NCI-H510A treated with DMSO at 0.1 percent for 48 hours (cell line): ENCODE results near the gene SLC30A7.
A peak's percentile ranks its signal among the peaks of the same experiment; 100 is the strongest.
"Not testable (repeated sequence)": the region's sequence is repeated elsewhere in the genome, so short reads cannot be mapped to it uniquely, and the experiment has no call there.

Experiments used
- DNase-seq: peaks from one replicate; lab custom pipeline; 2025; lab: John Stamatoyannopoulos, UW

The SLC30A7 gene

DNA sequence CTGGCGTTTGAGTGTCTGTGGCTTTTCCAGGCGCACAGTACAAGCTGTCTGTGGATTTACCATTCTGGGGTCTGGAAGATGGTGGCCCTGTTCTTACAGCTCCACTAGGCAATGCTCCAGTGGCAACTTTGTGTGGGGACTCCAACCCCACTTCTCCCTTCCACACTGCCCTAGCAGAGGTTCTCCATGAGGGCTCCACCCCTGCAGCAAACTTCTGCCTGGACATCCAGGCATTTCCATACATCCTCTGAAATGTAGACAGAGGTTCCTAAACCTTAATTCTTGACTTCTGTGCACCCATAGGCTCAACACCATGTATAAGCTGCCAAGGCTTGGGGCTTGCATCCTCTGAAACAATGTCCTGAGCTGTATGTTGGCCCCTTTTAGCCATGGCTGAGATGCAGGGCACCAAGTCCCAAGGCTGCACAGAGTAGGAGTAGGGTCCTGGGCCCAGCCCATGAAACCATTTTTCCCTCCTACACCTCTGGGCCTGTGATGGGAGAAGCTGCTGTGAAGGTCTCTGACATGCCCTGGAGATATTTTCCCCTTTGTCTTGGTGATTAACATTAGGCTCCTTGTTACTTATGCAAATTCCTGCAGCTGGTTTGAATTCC, 5.9 kb upstream of the SLC30A7 start:
- not testable (repeated sequence) for DNase-seq

- DNase-seq = no peak
These were observed 4.5 kb upstream of the SLC30A7 start for GRCh38 chr1:100891380-100891779.

DNA sequence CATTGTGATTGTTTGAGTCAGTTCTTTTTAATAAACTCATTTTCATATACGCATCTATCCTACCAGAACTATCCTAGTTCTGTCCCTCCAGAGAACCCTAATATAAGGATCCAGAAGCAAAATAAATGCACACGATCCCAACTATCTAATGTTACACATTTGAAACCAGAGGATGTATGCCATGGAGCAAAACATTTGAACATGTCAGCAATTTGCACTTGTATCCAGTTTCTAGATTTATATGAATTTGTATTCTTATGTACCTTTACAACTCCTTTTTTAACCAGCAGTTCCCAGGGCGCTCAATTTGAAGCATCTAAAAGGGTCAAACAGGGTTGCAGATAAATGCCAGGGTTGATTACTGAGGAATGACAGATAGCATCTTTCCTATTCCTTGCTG, 3.3 kb upstream of the SLC30A7 start:
- DNase-seq = no peak

- no peak for DNase-seq
These were observed 2.2 kb upstream of the SLC30A7 start for GRCh38 chr1:100893718-100894117.

DNA sequence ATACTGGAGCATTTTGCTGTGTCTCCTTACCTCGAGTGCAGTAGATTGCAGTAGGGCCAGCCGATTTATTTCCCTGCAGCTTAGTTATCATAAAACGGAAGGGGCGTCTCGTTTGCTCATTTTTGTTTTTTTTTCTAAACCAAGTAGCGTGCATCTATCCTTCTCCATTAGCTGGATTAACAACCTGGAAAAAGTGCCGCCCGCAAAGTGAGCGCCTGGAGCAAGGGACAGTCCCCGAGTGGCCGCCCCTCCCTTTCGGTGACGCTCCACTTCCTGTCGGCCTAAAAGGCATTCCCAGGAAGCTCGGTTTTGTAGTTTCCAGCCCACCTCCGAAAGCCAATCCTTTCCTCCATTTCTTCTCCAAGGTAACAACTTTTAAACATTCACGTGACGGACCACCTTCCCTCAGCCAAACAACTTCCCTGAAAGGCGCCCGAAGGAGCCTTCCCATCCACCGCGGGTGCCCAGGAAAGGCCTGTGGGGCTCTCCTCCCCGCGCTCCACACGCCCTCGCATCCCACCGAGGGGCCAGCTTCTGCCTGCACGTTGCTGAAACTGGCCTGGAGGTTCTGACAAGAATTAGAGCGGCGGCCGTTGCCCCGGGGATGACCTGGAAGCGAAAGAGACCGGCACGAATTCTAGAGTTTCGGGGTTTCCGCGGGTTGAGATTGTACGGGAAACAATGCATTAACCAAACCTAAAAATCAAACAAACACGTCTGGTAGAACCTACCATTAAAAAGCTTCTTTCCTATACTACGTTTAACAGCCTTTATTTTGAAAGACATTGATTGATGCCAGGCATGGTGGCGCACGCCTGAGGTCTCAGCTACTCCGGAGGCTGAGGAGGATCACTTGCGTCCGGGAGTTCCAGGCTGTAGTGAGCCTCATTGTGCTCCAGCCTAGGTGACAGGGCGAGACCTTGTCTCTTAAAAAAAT, 1.0 kb upstream of the SLC30A7 start, which contains the start of gene EXTL2:
TSS of gene EXTL2 (minus strand) at position 240 of the 937 bp plus-strand sequence. CDS start 6,085 bp downstream, outside the sequence.
- peak; percentile 90 for DNase-seq

DNA sequence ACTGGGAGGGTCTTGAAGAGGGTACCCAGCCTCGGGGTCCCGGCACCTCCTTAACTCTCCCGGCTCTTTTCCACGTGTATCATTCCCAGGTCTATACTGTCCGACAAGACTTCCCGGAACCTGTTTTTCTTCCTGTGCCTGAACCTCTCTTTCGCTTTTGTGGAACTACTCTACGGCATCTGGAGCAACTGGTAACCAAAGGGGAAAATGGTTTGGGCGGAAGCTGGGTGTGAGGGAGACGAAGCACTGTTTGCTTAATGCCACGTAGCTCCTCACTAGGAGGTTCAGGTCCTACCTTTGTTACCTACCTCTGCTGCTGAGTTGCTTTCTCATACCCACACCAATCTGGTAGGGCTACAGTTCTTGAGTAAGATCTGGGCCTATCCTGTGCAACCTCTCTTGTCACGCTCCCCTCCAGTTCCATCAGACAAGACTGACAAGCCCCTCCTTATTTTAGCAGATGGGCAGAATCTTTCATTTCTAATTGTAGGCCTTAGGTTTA, 642 bp downstream of the SLC30A7 start:
- peak; percentile 43 for DNase-seq

GRCh38 chr1:100902365-100902764, 6.5 kb downstream of the SLC30A7 start:
- no peak for DNase-seq

DNA sequence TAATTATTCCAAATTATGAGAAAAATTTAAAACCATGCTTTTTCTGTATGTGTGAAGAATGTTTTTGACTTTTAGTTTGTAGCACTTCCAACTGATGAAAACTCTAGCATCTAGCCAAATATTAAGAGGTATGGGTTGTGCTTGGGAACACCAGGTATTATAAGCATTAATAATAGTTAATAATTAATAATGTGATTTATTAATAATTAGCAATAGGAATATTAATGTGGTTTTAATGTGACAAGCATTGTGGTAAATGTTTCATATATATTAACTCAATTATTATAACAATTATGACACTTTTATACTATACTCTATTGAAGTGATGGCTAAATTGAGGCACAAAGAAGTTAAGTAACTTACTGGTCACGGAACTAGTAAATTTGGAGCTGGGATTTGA, 7.9 kb downstream of the SLC30A7 start:
- no peak for DNase-seq

- no peak for DNase-seq
These were observed 8.6 kb downstream of the SLC30A7 start for GRCh38 chr1:100904528-100904927.

DNA sequence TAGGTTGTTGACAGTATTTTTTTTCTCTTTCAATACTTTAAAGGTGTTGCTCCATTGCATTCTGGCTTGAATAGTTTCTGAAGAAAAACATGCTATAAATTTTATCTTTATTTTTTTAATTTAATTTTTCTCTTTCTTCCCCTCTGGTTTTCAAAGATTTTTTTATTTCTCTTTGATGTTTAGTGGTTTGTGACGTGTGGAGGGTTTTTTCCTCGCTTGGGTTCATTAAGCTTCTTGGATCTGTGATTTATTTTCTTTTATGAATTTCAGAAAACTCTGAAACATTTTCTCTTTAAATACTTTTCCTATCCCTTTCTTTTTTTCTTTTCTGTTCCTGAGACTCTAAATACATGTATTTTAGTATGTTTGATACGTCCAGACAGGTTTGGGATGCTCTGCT, 9.3 kb downstream of the SLC30A7 start:
- no peak for DNase-seq

- no peak for DNase-seq
These were observed 12.0 kb downstream of the SLC30A7 start for GRCh38 chr1:100907887-100908286.

DNA sequence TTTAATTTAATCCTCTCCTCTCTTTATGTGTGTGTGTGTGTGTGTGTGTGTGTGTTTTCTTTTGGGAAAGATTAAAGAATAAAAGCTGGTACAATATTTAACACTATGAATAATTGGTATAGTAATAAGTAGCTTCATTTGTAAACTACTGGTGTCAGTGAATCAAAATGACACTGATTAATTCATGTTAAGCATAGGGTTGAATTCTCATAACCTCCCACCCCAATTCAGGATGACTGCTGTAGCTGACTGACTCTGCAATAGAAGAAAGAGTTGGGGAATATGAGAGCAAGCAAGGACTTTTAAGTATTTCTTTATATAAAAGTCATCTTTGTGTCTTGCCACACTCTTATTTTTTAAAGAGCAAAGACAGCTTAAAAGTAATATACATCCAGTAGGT, 13.1 kb downstream of the SLC30A7 start:
- no peak for DNase-seq

DNA sequence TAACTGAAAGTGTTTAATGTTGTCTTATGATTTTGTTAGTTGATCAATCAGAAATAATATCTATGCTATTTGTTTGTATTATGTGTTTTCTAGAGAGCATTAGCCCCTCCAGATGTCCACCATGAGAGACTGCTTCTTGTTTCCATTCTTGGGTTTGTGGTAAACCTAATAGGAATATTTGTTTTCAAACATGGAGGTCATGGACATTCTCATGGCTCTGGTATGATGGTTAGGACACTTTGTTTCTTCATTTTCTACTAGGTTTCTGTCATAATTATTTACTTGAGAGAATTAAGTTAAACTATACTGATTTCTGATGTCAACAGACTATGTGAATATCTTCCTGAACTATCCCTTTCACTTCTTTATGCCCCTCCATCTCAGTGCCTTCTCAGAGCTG, 16.1 kb downstream of the SLC30A7 start:
- DNase-seq = no peak

DNA sequence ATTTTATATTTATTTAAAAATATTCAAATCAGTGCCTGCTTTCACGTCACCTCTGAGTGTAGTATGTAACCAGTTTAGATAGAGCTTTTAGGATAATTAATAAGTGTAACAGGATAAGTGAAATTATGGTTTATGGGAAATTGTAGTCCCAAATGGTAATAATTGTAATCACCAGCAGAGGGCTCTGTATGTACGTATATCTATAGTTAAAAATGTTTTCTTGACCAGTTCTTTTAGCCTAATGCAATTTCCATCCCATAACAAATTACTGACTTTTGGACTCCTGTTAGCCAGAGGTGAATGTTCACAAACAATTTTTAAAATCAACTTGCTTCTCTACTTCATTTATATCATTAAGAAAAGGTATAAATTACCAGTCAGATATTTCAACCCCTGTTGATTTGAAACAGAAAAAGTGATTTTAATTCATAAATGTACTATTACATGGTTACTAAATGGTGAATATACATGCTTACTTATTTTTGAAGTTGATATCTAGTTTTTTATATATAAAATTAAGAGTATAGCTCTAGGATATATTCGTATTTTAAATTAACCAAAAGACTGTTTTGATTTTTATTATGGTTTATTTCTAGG, 25.3 kb downstream of the SLC30A7 start:
- DNase-seq = peak; percentile 71

DNA sequence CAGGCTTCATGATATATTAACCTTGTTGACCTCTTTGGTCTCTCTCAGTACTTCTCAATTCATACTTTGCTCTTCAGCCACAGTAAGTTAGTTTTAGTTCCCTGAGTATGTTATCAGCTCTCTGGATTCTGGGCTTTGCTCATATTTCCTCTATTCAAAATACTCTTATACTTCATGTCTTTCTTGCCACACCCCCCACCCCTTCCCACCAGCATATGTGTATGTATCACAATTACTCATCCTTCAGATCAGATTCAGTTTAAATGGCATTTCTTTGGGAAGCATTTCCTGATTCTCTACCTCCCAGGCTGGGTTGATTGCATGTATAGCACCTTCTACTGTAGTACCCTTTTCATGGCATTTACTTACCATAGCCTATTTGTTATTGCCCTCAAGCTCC, 28.3 kb downstream of the SLC30A7 start:
- no peak for DNase-seq

DNA sequence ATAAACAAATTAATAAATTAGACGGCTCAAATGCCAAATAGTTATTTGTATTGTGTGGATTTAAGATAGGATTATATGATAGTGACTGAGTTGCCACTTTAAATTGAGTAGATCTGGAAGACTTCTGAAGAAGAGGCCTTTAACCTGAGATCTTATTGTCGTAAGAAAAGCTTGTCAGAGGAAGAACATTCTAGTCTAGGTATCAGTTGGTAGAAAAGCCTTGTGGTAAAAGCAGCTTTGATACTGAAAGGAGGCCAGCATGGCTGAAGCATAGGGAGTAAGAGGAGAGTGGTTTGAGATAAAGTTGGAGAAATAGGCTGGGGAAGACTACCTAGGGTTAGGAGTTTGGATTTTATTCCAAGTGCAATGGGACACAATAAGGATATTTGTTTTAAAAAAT, 29.1 kb downstream of the SLC30A7 start:
- no peak for DNase-seq

DNA sequence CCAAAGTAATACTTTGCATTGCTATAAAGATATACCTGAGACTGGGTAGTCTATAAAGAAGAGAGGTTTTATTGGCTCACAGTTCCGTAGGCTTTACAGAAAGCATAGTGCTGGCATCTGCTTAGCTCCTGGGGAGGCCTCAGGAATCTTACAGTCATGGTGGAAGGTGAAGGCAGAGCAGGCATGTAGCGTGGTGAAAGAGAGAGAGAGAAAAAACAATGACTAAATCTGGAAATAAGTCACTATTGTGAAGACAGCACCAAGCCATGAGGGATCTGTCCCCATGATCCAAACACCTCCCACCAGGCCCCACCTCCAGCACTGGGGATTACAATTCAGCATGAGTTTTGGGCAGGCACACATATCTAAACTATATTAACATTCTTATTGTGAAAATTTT, 30.4 kb downstream of the SLC30A7 start:
- no peak for DNase-seq

GRCh38 chr1:100927276-100927675, 31.4 kb downstream of the SLC30A7 start:
- DNase-seq = peak; percentile 51

DNA sequence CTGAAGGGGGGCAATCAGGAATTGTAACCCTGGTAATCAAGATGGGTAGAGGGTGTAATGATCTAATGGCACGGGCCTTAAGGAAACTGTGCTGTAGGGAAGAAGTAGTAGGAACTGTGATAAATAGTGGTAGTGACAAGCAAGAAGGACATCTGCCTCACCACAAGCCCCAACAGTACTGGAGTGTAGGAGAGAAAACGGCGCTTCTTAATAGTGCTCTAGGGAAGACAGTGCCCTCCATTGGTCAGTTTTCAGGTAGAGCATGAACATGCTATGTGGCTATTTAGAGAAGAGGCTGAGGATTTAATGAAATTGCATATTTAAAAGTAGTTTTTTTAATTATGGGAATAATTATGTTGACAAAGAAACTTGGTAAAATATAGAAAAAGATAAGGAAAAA, 32.2 kb downstream of the SLC30A7 start:
- no peak for DNase-seq

GRCh38 chr1:100930494-100930893, 34.6 kb downstream of the SLC30A7 start:
- no peak for DNase-seq

DNA sequence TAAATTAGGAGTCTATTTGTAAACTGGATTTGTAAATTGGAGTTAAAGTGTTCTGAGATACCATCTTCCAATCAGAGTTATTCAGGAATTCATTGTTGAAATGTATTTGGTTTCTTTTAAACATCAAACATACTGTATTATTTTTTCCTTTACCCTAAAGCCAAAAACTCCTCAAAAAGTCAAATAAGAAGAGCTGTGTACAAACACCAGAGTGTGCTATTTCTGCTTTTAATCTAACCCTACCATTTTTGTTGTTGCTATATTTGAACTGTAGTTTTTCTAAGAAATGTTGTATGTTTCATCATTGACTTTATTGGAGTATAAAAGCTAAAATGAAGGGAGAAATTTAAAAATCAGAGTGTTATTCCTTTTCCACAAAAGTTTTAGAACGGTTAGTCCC, 35.8 kb downstream of the SLC30A7 start:
- no peak for DNase-seq

DNA sequence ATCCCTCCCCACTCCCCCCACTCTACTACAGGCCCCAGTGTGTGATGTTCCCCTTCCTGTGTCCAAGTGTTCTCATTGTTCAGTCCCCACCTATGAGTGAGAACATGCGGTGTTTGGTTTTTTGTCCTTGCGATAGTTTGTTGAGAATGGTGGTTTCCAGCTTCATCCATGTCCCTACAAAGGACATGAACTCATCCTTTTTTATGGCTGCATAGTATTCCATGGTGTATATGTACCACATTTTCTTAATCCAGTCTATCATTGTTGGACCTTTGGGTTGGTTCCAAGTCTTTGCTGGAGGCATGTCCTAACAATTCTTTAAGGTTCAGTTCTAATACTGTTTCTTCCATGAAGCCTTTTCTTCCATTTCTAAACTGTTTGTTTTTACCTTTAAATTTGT, 37.7 kb downstream of the SLC30A7 start:
- not testable (repeated sequence) for DNase-seq
